ENCODE measurements around the gene STK24. TPM values are rescaled to one million over a fixed set of nuclear protein-coding genes. Genes with fewer than 3 reads are reported as not detected.

STK24 gene
- total and polyA plus RNA-seq, 10 of the 15 experiments (the other 5 are each of a cell fraction or from before 2014, with no cell fraction given), result 7.5 to 115 (median 52.9) TPM

DNA sequence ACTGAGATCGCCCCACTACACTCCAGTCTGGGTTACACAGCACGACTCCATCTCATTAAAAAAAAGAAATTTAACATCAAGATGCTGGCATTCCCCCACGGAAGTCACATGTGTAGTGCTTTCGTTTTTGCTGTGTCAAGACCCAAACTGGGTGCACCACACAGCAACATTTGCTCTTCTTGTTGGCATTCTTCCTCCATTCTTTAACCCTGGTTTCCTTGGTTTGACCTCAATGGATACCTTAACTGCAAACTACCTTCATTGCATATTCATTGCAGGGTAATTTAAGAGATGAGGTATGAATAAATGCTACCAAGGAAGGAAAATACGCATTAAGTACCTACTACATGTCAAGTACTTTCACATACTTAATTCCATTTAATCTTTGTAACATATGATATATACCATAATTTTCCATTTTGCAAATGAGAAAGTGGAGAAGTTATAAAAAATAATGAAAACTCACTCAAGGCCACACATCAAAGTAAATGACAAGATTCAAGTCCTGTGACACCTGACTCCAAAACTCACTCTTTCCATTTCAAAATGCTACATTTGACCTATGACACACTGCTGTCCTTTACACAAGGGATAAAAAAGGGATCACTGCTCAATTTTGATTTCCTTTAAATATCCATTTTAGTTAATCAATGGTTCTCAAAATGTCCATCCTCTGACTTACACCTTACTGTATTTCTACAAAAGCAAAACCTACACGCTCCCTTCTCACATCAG, 59.2 kb downstream of the STK24 start (continued):
- TF ChIP-seq MTA3 (IDR thresholded peaks at IDR 0.05; ENCODE audit: borderline replicate concordance, low read length) (no peak), CREM (IDR thresholded peaks at IDR 0.05; ENCODE audit: low read depth) (no peak), POLR2A (IDR thresholded peaks at IDR 0.05; ENCODE audit: low read depth, low read length) (no peak), FOXK2 (IDR thresholded peaks at IDR 0.05) (no peak), CUX1 (IDR thresholded peaks at IDR 0.05; ENCODE audit: insufficient replicate concordance, low read depth, low read length) (no peak), RUNX3 (IDR thresholded peaks at IDR 0.05; ENCODE audit: low read length) (peak; percentile 51), SUZ12 (IDR thresholded peaks at IDR 0.05; ENCODE audit: unreplicated experiment) (no peak), ELK1 (IDR thresholded peaks at IDR 0.05; ENCODE audit: low read depth, low read length) (no peak), SRF (IDR thresholded peaks at IDR 0.05; ENCODE audit: low read depth in 2 of 2, low read length in 2 of 2) (no peak), SKIL (IDR thresholded peaks at IDR 0.05; ENCODE audit: low read depth, poor library complexity, severe bottlenecking) (peak; percentile 13), ESRRA (IDR thresholded peaks at IDR 0.05; ENCODE audit: low read length) (no peak), SREBF2 (IDR thresholded peaks at IDR 0.05; ENCODE audit: low read length) (no peak), NR2C2 (IDR thresholded peaks at IDR 0.05; ENCODE audit: borderline replicate concordance, control insufficient read depth, insufficient read length, low read depth) (no peak), EGR1 (IDR thresholded peaks at IDR 0.05; ENCODE audit: borderline replicate concordance in 1 of 2, low read depth in 2 of 2, low read length in 2 of 2) (no peak), PAX5 (IDR thresholded peaks at IDR 0.05; ENCODE audit: borderline replicate concordance, low read depth, low read length) (no peak), NFIC (IDR thresholded peaks at IDR 0.05; ENCODE audit: low read depth, low read length) (0 out of 2 replicates have a peak, but pooled peaks have one; percentile 33), NFYB (IDR thresholded peaks at IDR 0.05; ENCODE audit: insufficient read depth, low read depth, low read length) (no peak), ZNF217 (IDR thresholded peaks at IDR 0.05) (no peak), BACH1 (IDR thresholded peaks at IDR 0.05; ENCODE audit: borderline replicate concordance) (no peak), CHD4 (IDR thresholded peaks at IDR 0.05) (no peak), PAX8 (IDR thresholded peaks at IDR 0.05) (no peak), ZNF274 (IDR thresholded peaks at IDR 0.05; ENCODE audit: insufficient read depth, insufficient read length) (no peak), NFYA (IDR thresholded peaks at IDR 0.05; ENCODE audit: borderline replicate concordance, low read depth, low read length) (no peak), MXI1 (IDR thresholded peaks at IDR 0.05; ENCODE audit: low read depth, low read length) (no peak)
